GM23248 (cell line): Measurements from ENCODE around the gene ERBB4.

Experiments
- EZH2 ChIP-seq: fragments of 200-600 bp; sonication (generic); IDR thresholded peaks from 2 replicates; pipeline ENCODE4 v1.6.1; 2018; ENCODE audit warnings: antibody characterized with exemption, mild to moderate bottlenecking; ENCODE audit not compliant: insufficient read depth, poor library complexity, severe bottlenecking
- EZH2phosphoT487 ChIP-seq: fragments of 200-600 bp; sonication (generic); IDR thresholded peaks from 2 replicates; pipeline ENCODE4 v1.6.1; 2018; ENCODE audit warnings: antibody characterized with exemption, moderate library complexity, mild to moderate bottlenecking, low read depth; ENCODE audit not compliant: insufficient read depth

GRCh38 chr2:212194396-212194795 is 344.2 kb downstream of the ERBB4 start:
- TF ChIP-seq EZH2phosphoT487 (no peak), EZH2 (no peak)
